Fibroblast of lung (primary cell): ENCODE measurements around the gene SCAMP5.

Experiments
- EZH2 ChIP-seq: IDR thresholded peaks from 2 replicates; pipeline ENCODE4 v1.5.1; 2012; ENCODE audit warnings: low read length, control low read depth, mild to moderate bottlenecking; ENCODE audit errors: missing control alignments
- TF ChIP-seq, protein P1 (sequence below), 2 donors: IDR thresholded peaks in 1 of 2; conservative IDR thresholded peaks in 1 of 2; 1 replicate in 1 of 2; 2 replicates in 1 of 2; pipeline ENCODE4 v1.5.1; 2011 to 2012; ENCODE audit warnings: low read length in 2 of 2, control low read depth in 1 of 2, inconsistent platforms in 1 of 2, low read depth in 1 of 2, mild to moderate bottlenecking in 1 of 2

DNA sequence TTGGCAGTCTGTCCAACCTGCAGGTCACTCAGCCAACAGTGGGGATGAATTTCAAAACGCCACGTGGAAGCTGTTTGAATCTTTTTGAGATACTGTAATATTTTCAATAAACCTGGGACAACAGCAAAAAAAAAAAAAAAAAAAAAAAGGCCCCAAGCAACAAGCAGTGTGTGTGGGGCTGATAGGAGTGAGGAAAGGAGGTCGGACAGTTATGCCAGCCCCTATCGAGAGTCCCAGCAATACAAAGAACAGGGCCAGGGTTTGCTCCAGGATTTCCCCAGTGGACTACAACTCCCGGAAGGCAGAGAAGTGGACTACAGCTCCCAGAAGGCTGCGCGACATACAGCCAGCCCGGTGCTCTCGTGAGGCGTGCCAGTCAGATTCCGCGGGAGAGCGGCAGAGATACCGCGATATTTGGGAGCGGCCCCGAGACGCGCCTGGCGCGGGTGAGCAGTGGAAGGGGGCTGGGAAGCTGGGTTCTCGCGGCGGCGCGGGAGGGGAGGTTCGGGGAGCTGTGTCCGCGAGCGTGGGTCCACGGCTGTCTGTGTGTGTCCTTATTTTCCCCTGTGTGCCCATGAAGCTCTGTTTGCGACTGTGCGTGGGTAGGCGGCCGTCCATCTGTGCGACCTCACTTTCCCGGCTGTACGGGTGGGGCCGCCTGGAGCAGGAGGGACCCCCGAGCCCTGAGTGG lies 28.0 kb downstream of the SCAMP5 start, which contains the start of gene PPCDC:
- TF ChIP-seq, protein P1, sequence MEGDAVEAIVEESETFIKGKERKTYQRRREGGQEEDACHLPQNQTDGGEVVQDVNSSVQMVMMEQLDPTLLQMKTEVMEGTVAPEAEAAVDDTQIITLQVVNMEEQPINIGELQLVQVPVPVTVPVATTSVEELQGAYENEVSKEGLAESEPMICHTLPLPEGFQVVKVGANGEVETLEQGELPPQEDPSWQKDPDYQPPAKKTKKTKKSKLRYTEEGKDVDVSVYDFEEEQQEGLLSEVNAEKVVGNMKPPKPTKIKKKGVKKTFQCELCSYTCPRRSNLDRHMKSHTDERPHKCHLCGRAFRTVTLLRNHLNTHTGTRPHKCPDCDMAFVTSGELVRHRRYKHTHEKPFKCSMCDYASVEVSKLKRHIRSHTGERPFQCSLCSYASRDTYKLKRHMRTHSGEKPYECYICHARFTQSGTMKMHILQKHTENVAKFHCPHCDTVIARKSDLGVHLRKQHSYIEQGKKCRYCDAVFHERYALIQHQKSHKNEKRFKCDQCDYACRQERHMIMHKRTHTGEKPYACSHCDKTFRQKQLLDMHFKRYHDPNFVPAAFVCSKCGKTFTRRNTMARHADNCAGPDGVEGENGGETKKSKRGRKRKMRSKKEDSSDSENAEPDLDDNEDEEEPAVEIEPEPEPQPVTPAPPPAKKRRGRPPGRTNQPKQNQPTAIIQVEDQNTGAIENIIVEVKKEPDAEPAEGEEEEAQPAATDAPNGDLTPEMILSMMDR (conservative IDR thresholded peaks at IDR 0.05 in 1 of 2, IDR thresholded peaks at IDR 0.05 in 1 of 2; ENCODE audit: low read depth in 1 of 2, low read length in 2 of 2), result no peak
- TF ChIP-seq EZH2, result no peak
